CD8-positive, alpha-beta memory T cell (primary cell): ENCODE results near the gene DOCK1. TPM values are rescaled to one million over a fixed set of nuclear protein-coding genes. Genes with fewer than 3 reads are reported as not detected.

Experiments
- CTCF ChIA-PET: fragments of 350-600 bp; sonication (Branson Sonifier 250); formaldehyde crosslinking; loops from one replicate; lab custom pipeline; 2021; ENCODE audit warnings: antibody characterized with exemption; lab: Charles Lee
- POLR2A ChIA-PET: fragments of 350-600 bp; sonication (Branson Sonifier 250); formaldehyde crosslinking; loops from one replicate; lab custom pipeline; 2021; ENCODE audit warnings: antibody characterized with exemption; lab: Charles Lee
- DNase-seq, 5 donors: peaks; one replicate each; pipeline versions ENCODE4 v3.0.0 to v3.0.0-alpha.2; 2020 to 2022; ENCODE audit warnings: mixed read lengths in 1 of 5
- H3K27ac ChIP-seq: one replicate; pipeline ENCODE4 v1.7.0; 2013; ENCODE audit warnings: low read depth, mild to moderate bottlenecking, low read length, moderate library complexity
- H3K27me3 ChIP-seq: 2 replicates; pipeline ENCODE4 v1.7.0; 2013; ENCODE audit warnings: low read length, mild to moderate bottlenecking; ENCODE audit not compliant: insufficient read depth, poor library complexity, severe bottlenecking
- H3K36me3 ChIP-seq: 2 replicates; pipeline ENCODE4 v1.7.0; 2013; ENCODE audit warnings: mild to moderate bottlenecking, low read length, moderate library complexity; ENCODE audit not compliant: insufficient read depth
- H3K4me1 ChIP-seq: 2 replicates; pipeline ENCODE4 v1.7.0; 2013; ENCODE audit warnings: mild to moderate bottlenecking, low read length, moderate library complexity; ENCODE audit not compliant: insufficient read depth
- H3K4me3 ChIP-seq: 2 replicates; pipeline ENCODE4 v1.7.0; 2013; ENCODE audit warnings: mild to moderate bottlenecking, low read length
- H3K9me3 ChIP-seq: 2 replicates; pipeline ENCODE4 v1.7.0; 2013; ENCODE audit warnings: mild to moderate bottlenecking, low read length
- H3K27ac Mint-ChIP-seq, 8 donors: one replicate each; pipeline ENCODE4 v1.8.0; 2020 to 2021; ENCODE audit warnings: mixed read lengths in 8 of 8, mild to moderate bottlenecking in 6 of 8, inconsistent platforms in 3 of 8, moderate library complexity in 3 of 8
- H3K27me3 Mint-ChIP-seq, 2 donors: one replicate each; pipeline ENCODE4 v1.8.0; 2020 to 2021; ENCODE audit warnings: mixed read lengths in 2 of 2, mild to moderate bottlenecking in 1 of 2, moderate library complexity in 1 of 2
- H3K36me3 Mint-ChIP-seq, 3 donors: one replicate each; pipeline ENCODE4 v1.8.0; 2020 to 2021; ENCODE audit warnings: mixed read lengths in 3 of 3, inconsistent platforms in 1 of 3, mild to moderate bottlenecking in 1 of 3
- H3K4me1 Mint-ChIP-seq, 3 donors: one replicate each; pipeline ENCODE4 v1.8.0; 2020 to 2021; ENCODE audit warnings: mixed read lengths in 3 of 3, inconsistent platforms in 1 of 3, mild to moderate bottlenecking in 1 of 3
- H3K4me3 Mint-ChIP-seq, 7 donors: one replicate each; pipeline ENCODE4 v1.8.0; 2020 to 2021; ENCODE audit warnings: mixed read lengths in 7 of 7, mild to moderate bottlenecking in 6 of 7, moderate library complexity in 4 of 7, inconsistent platforms in 2 of 7
- H3K9me3 Mint-ChIP-seq, 5 donors: one replicate each; pipeline ENCODE4 v1.8.0; 2020 to 2022; ENCODE audit warnings: mixed read lengths in 5 of 5, mild to moderate bottlenecking in 3 of 5, moderate library complexity in 2 of 5, inconsistent platforms in 1 of 5
- polyA plus RNA-seq: library from polyadenylated mRNA; unstranded; fragments of 300-500 nt; fragmentation: Illumina TruSeq; gene quantifications from one replicate; pipeline ENCODE4 v1.2.3, GENCODE V29; 2021
- total RNA-seq, 2 experiments: library from RNA; stranded (reverse); gene quantifications; one replicate each; pipeline ENCODE4 v1.2.3, GENCODE V29; 2021

DOCK1 gene
- total and polyA plus RNA-seq, 3 experiments from 2014 or later, result 0.16 to 0.18 TPM; not detected in 1

DNA sequence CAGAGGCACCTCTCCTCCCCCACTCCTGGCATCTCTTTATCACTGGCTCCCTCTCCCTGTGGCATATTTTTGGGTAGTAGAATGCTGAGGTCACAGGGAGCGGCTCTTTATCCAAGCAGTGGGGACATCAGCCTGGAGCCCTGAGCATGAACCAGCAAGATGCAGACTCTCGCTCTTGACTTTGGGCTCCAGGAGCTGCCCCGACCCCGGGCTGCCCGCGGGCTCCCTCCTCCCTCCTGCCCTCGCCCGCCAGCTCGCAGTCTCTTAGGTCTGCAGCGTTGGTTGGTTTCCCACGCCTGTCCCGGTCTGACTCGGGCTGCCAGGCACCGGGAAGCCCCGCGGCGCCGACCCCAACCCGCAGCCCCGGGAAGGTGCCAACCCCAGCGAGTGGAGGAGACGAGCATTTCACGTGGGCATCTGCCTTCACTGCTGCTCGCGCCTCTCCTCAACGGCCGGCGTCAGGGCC, 289.8 kb downstream of the DOCK1 start:
- no peaks in the 10 kb centered on the region for H3K36me3 Mint-ChIP-seq

GRCh38 chr10:127195571-127196281, 290.5 kb downstream of the DOCK1 start:
- H3K4me1 Mint-ChIP-seq, result no peaks in the 10 kb centered on the region
- H3K27ac ChIP-seq, result no peak overlapping the region
- no peaks in the 10 kb centered on the region for H3K36me3 Mint-ChIP-seq
- no peak overlapping the region for H3K4me3 Mint-ChIP-seq
- no peaks in the 10 kb centered on the region for H3K9me3 ChIP-seq
- H3K9me3 Mint-ChIP-seq, result peaks cover 0 to 1% (median 0%) of the 10 kb centered on the region in 5 donors
- H3K36me3 ChIP-seq, result no peaks in the 10 kb centered on the region
- H3K27ac Mint-ChIP-seq, result no peak overlapping the region
- ChIA-PET POLR2A (no interaction called here), CTCF (no interaction called here)
- H3K4me1 ChIP-seq, result no peaks in the 10 kb centered on the region
- H3K27me3 Mint-ChIP-seq, result peaks cover 14 to 22% of the 10 kb centered on the region in 2 donors
- no peaks in the 10 kb centered on the region for H3K27me3 ChIP-seq
- no peak for DNase-seq
- H3K4me3 ChIP-seq, result no peak overlapping the region

More for the DNA sequence above, 289.8 kb downstream of the DOCK1 start:
- Histone ChIP-seq H3K36me3 (no peaks in the 10 kb centered on the region), H3K27me3 (no peaks in the 10 kb centered on the region), H3K9me3 (no peaks in the 10 kb centered on the region), H3K4me1 (no peaks in the 10 kb centered on the region), H3K4me3 (no peak overlapping the region), H3K27ac (no peak overlapping the region)
- Mint-ChIP-seq H3K4me1 (no peaks in the 10 kb centered on the region), H3K27ac (no peak overlapping the region), H3K27me3 (peaks cover 14 to 22% of the 10 kb centered on the region in 2 donors), H3K9me3 (peaks cover 0 to 2% (median 0%) of the 10 kb centered on the region in 5 donors), H3K4me3 (no peak overlapping the region)
- POLR2A ChIA-PET, result no interaction called here
- no peak for DNase-seq
- CTCF ChIA-PET, result no interaction called here

DNA sequence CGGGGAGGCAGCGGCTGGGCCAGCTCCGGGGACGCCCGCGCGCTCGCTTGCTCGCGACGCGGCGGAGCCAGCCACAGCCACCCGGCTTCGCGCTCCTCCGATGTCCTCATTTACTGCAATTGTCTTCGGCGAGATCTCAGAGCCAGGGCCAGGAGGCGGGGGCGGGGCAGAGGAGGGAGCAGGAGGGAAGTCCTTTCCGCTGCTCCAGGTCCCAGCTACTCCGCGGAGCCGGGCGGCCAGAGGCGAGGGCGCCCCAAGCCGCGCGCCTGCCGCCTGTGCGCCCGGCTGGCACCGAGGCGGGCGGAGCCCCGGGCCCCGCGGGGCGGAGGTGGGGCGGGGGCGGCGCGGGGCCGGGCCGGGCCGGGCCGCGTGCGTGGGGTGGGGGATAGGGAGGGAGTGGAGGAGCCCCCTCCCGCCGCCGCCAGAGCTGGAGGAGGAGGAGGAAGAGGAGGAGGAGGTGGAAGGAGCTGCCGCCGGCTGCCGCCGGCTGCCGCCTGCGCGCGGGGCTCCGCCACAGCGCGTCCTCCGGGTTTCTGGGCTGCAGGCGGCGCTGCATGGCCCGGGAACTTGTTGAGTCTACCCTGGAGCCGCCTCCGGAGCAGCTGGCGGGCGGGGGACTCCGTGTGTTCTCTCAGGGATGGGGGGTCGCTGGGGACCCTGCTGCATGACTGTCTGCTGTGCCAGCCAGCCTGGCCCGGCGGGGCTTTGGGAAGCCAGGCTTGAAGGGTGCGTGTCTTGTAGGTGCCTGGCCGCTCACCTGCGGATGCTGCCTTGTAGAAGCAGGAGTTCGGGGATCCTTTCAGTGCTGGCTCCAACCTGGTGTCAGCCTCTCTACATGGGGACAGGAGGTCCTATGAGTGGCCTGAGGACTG, 291.3 kb downstream of the DOCK1 start, which contains the start of gene INSYN2A:
Gene INSYN2A (minus strand): TSS at position 310 of the 872 bp plus-strand sequence. CDS start 20,196 bp downstream, outside the sequence.
- DNase-seq, result no peak
- Mint-ChIP-seq H3K36me3 (no peaks in the 10 kb centered on the region), H3K9me3 (no peaks in the 10 kb centered on the region), H3K27ac (no peak within 1 kb of the TSS), H3K4me3 (peak within 1 kb of the TSS in 2 of 7 donors; percentile 5 to 41), H3K4me1 (no peaks in the 10 kb centered on the region), H3K27me3 (peaks cover 14 to 22% of the 10 kb centered on the region in 2 donors)
- no peak within 1 kb of the TSS for H3K4me3 ChIP-seq
- H3K9me3 ChIP-seq, result no peaks in the 10 kb centered on the region
- CTCF ChIA-PET, result interaction anchor here (1.4 kb wide), 1 partner anchor 10 kb away, joined by 3 read pairs; no protein-coding TSS in a partner anchor
- POLR2A ChIA-PET, result no interaction called here
- H3K27ac ChIP-seq, result no peak within 1 kb of the TSS
- no peaks in the 10 kb centered on the region for H3K36me3 ChIP-seq
- no peaks in the 10 kb centered on the region for H3K27me3 ChIP-seq
- H3K4me1 ChIP-seq, result no peaks in the 10 kb centered on the region

DNA sequence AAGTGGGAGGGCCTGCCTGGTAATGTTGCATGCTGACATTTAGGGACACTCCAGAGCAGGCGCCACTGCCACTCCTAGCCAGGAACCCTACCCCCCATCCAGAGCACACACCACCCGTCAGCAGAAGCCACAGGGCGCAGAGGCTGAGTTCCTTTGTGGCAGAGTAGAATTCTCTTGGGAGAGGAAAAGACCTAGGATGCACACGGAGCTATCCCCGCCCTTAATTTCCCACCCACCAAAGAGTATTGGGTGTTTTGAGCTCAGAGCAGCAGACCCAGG, 291.9 kb downstream of the DOCK1 start:
- no peaks in the 10 kb centered on the region for H3K36me3 Mint-ChIP-seq
- H3K4me1 ChIP-seq, result no peaks in the 10 kb centered on the region
- H3K4me3 ChIP-seq, result no peak overlapping the region
- ChIA-PET POLR2A (no interaction called here), CTCF (interaction anchor here (1.4 kb wide), 1 partner anchor 10 kb away, joined by 3 read pairs; no protein-coding TSS in a partner anchor)
- no peak overlapping the region for H3K27ac ChIP-seq
- H3K27me3 ChIP-seq, result no peaks in the 10 kb centered on the region
- H3K4me3 Mint-ChIP-seq, result peak overlapping the region in 2 of 7 donors; percentile 5 to 41
- no peaks in the 10 kb centered on the region for H3K9me3 ChIP-seq
- H3K4me1 Mint-ChIP-seq, result no peaks in the 10 kb centered on the region
- no peak for DNase-seq
- H3K27ac Mint-ChIP-seq, result no peak overlapping the region
- H3K27me3 Mint-ChIP-seq, result peaks cover 14 to 22% of the 10 kb centered on the region in 2 donors
- no peaks in the 10 kb centered on the region for H3K9me3 Mint-ChIP-seq
- no peaks in the 10 kb centered on the region for H3K36me3 ChIP-seq

GRCh38 chr10:127198307-127198706, 293.1 kb downstream of the DOCK1 start:
- Mint-ChIP-seq H3K4me1 (no peaks in the 10 kb centered on the region), H3K36me3 (no peaks in the 10 kb centered on the region), H3K4me3 (no peak overlapping the region), H3K27ac (no peak overlapping the region), H3K9me3 (no peaks in the 10 kb centered on the region), H3K27me3 (peaks cover 14 to 19% of the 10 kb centered on the region in 2 donors)
- CTCF ChIA-PET, result no interaction called here
- no peaks in the 10 kb centered on the region for H3K4me1 ChIP-seq
- no peak for DNase-seq
- POLR2A ChIA-PET, result no interaction called here
- no peak overlapping the region for H3K27ac ChIP-seq
- H3K9me3 ChIP-seq, result no peaks in the 10 kb centered on the region
- H3K4me3 ChIP-seq, result no peak overlapping the region
- no peaks in the 10 kb centered on the region for H3K27me3 ChIP-seq
- no peaks in the 10 kb centered on the region for H3K36me3 ChIP-seq

DNA sequence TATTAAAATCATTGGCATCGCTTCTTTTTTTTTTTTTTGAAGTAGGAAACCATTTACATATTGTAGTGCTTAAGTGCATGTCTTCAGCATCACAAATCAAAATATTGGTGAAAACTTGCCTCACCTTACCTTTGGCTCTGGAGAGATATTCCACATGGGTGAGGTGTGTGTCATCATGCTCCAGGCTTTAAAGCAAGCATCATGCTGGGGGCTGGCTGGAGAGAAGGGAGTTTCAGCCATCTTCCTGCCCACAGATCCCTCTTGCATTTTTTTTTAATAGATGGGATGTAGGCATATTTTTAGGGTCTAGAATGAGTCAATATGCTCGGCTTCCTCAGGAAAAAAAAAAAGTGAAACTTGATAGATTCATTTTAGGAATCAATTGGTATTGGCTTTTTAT, 293.5 kb downstream of the DOCK1 start:
- Histone ChIP-seq H3K4me3 (no peak overlapping the region), H3K27me3 (no peaks in the 10 kb centered on the region), H3K27ac (no peak overlapping the region), H3K4me1 (no peaks in the 10 kb centered on the region), H3K36me3 (no peaks in the 10 kb centered on the region), H3K9me3 (no peaks in the 10 kb centered on the region)
- DNase-seq, result no peak
- Mint-ChIP-seq H3K4me3 (no peak overlapping the region), H3K36me3 (no peaks in the 10 kb centered on the region), H3K27ac (no peak overlapping the region), H3K27me3 (peaks cover 14 to 18% of the 10 kb centered on the region in 2 donors), H3K9me3 (no peaks in the 10 kb centered on the region), H3K4me1 (no peaks in the 10 kb centered on the region)
- ChIA-PET POLR2A (no interaction called here), CTCF (no interaction called here)

- no peaks in the 10 kb centered on the region for H3K36me3 Mint-ChIP-seq
- no peaks in the 10 kb centered on the region for H3K36me3 ChIP-seq
- no peaks in the 10 kb centered on the region for H3K4me1 ChIP-seq
- ChIA-PET POLR2A (no interaction called here), CTCF (no interaction called here)
- no peak overlapping the region for H3K27ac Mint-ChIP-seq
- H3K9me3 Mint-ChIP-seq, result no peaks in the 10 kb centered on the region
- no peak overlapping the region for H3K4me3 Mint-ChIP-seq
- no peak for DNase-seq
- H3K4me3 ChIP-seq, result no peak overlapping the region
- peaks cover 8 to 12% of the 10 kb centered on the region in 2 donors for H3K27me3 Mint-ChIP-seq
- no peaks in the 10 kb centered on the region for H3K9me3 ChIP-seq
- no peaks in the 10 kb centered on the region for H3K4me1 Mint-ChIP-seq
- no peaks in the 10 kb centered on the region for H3K27me3 ChIP-seq
- no peak overlapping the region for H3K27ac ChIP-seq
Measured at GRCh38 chr10:127200646-127201045, 295.4 kb downstream of the DOCK1 start.

DNA sequence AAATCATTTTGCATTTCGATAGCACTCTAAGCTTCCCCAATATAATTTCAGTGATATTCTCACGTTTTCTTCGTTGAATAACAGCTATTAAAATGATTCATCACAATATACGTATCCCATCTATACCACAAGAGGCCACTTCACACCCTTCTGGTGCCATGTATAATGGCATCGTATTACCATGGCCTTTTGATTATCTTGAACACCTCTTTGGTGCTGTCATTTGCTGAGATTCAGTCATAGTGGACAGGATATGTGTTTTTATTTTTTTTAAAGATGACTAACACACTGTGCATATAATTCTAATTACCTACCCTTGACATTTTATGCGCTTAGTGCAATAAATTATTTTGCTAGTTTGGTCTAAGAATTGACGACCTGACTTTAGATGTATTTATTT, 297.8 kb downstream of the DOCK1 start:
- Mint-ChIP-seq H3K9me3 (no peaks in the 10 kb centered on the region), H3K4me3 (no peak overlapping the region), H3K27ac (no peak overlapping the region), H3K4me1 (no peaks in the 10 kb centered on the region), H3K36me3 (no peaks in the 10 kb centered on the region), H3K27me3 (peaks cover 0 to 3% of the 10 kb centered on the region in 2 donors)
- Histone ChIP-seq H3K27ac (no peak overlapping the region), H3K4me3 (no peak overlapping the region), H3K27me3 (no peaks in the 10 kb centered on the region), H3K36me3 (no peaks in the 10 kb centered on the region), H3K9me3 (no peaks in the 10 kb centered on the region), H3K4me1 (no peaks in the 10 kb centered on the region)
- ChIA-PET POLR2A (no interaction called here), CTCF (no interaction called here)
- DNase-seq, result no peak
